SKM-1 (cell line): Measurements from ENCODE around the gene STX3.
A peak's percentile ranks its signal among the peaks of the same experiment; 100 is the strongest.
"Not testable (repeated sequence)": the region's sequence is repeated elsewhere in the genome, so short reads cannot be mapped to it uniquely, and the experiment has no call there.

Experiments used
- DNase-seq: peaks from one replicate; lab custom pipeline; 2025; ENCODE audit not compliant: unreplicated experiment; lab: John Stamatoyannopoulos, UW

Gene STX3

DNA sequence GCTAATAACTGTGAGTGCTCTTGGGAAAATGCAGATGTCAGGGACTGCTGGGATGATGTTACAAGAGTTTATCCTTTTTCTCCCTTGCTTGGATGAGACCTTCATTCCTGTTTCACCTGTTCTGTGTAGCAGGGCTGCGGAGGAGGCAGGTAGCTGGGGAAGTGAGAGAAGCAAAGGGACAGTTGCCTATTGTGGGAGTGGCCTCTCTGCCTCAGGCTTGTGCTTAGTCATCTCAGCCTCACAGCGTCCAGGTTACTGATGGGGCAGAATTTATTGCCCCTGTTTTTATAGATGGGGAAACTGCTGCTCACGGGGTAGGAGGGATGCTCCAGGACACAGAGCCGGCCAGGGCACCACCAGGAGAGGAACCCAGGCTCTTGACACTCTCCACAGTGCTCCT is 1.7 kb downstream of the STX3 start:
- DNase-seq: no peak

GRCh38 chr11:59758401-59759037 is 3.3 kb downstream of the STX3 start:
- no peak for DNase-seq

DNA sequence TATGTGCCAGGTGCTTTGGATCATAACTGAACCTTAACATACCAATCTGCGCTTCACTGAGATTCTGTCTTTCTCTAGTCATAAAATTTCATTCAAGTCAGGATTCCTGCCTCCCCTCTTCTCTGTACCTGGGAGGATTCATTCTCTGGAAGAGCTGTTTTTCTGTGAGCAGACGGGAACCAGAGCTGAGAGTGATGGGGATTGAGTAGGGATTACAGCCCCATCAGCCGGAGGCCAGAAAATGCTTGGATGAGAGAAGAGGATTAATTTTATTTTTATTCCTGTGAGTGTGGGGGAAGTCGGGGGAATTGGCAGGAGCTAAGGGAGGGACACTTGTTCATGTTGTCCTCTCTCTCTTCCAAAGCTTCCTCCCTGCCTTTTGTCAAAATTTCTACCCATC is 4.7 kb downstream of the STX3 start:
- DNase-seq: no peak

- DNase-seq: no peak
Measured at GRCh38 chr11:59760771-59761170, 5.6 kb downstream of the STX3 start.

GRCh38 chr11:59761993-59762392 is 6.8 kb downstream of the STX3 start:
- no peak for DNase-seq

- DNase-seq: no peak
Measured at GRCh38 chr11:59765068-59765735, 10.0 kb downstream of the STX3 start.

DNA sequence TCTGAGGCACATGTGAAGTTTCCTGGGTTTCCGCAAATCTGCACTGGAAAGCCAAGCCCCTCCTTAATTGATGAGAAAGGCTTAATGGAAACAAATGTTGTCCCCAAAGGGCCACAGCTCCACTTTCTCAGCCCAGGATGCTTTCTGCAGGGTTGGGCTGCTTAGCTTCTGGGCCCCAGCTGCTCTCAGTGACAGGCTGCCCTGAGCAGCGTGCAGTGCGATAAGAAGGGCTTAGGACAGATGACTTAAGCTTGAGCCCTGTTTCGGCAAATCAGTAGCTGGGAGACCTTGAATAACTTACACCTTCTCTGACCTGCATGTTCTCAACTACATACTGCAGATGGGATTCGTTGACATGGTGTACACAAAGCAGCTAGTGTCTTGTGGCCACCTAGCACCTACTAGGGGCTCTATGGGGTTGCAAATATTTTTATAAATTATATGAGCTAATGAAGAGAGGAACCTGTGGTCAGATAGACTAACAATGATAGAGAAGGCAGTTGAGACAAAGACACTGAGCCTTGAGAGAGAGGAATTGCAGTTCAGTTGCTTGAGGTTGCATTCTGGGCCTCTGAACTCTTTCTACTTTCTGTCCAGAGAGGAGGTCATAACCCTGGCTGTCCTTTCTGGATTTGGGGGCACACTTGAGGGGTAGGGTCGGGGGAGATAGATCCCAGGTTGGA is 11.5 kb downstream of the STX3 start:
- DNase-seq: no peak

GRCh38 chr11:59767225-59767611 is 12.0 kb downstream of the STX3 start:
- no peak for DNase-seq

- DNase-seq: no peak
Measured at GRCh38 chr11:59769111-59769510, 13.9 kb downstream of the STX3 start.

DNA sequence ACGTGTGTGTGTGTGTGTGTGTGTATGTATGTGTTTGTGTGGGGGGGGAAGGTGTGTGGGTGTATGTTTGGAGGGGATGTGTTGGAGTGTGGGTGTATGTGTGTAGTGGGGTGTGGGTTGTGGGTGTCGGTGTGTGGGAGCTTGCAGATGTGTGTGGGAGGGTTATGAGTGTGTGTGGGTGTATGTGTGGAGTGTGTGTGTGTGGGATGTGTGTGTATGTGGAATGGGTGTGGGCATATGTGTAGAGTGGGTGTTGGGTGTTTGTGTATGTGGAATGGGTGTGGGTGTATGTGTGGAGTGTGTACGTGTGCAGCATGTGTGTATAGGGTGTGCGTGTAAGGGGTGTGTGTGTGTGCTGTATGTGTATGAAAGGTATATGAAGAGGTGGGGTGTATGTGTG is 14.7 kb downstream of the STX3 start:
- DNase-seq: no peak

GRCh38 chr11:59770319-59770718 is 15.1 kb downstream of the STX3 start:
- no peak for DNase-seq

- DNase-seq: no peak
Measured at GRCh38 chr11:59770869-59771268, 15.7 kb downstream of the STX3 start.

GRCh38 chr11:59771605-59772004 is 16.4 kb downstream of the STX3 start:
- peak; percentile 17 for DNase-seq

GRCh38 chr11:59773083-59773440 is 17.9 kb downstream of the STX3 start:
- no peak for DNase-seq

DNA sequence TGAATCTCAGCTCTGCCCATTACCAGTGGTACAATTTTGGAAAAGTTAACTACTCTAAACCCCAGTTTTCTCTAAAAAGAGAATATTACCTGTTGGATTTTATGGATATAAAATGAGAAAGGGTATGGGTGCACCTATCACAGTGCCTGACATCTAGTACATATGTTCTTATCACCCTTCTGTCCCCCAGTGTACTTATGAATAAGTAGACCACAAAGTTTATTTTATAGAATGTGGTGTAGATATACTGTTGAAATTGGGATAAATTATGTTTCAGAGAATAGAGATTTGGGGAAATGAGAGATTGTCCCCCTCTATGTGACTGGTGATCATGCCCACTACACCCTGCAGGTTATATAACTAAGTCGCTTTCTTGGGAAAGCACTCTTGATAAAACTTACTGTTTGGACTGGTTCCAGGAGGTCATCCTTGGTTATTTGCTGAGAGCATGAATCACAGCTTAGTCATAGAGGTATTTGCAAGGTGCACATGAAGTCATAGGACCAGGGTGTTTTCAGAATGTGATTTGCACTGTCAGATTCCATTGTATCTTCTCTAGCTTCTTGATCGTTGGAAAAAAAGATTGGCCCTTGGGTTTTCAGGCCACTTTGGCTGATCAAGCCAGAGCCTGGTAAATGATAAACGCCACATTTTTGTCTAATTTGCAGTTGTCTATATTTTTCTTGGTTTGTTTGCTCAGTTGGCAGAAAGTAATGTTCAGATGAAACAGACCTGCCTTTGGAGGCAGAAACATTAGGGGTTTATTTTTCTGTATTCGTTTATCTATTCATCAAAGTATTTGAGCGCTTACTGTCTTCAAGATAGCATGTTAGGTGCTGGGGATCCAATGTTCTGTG is 21.3 kb downstream of the STX3 start:
- DNase-seq: no peak

- no peak for DNase-seq
Measured at GRCh38 chr11:59777104-59777503, 21.9 kb downstream of the STX3 start.

DNA sequence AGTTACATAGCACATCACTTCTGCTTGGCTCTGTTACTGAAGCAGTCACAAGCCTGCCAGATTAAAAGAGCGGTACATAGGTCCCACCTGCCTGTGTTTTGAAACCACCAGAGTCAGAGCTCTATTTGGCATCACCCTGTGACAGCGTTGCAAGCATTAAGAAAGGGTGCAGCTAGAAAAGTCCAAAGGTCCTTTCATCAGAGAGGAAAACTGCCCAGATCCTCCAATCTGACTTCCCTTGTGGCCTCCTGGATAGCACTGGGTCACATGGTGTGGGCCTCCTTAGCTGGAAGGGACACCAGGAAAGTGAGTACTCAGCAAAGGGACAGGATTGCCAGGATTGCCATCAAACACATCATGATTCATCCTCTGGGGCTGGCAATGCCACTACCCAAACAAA is 22.9 kb downstream of the STX3 start:
- no peak for DNase-seq

DNA sequence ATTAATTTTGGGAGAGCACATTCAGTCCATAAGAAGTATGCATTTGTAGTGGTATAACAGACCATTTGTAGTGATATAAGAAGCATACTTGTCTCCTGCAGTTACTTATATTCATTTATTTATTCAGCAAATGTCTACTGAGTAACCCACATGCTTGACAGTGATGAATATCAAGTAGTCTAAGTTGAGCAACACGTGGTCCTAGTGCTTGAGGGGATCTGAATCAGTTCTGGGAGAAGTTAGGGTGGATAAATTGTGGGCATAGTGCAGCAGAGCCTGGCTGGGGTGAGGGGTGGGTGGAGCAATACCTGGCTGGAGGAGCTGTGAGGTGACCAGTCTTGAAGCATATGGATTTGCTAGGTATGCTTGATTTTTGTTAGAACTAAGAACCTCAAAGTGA is 24.3 kb downstream of the STX3 start:
- no peak for DNase-seq

DNA sequence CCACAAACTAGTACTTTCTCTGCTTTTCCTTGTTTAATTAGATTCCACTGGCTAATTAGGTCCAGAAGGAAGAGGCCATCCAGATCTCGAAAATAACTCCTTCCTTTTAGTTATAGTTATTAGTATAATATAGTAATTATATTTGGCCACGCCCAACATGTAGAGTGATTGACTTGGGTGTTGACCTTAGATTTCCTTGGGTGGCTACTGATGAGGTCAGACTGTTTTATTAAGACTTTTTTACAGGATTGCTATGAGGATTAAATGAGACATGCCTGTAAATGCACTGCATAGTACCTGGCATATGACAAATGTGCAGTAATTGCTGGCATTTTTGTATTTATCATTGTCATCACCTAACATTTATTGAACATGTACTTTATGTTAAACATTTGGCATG is 26.9 kb downstream of the STX3 start:
- DNase-seq: no peak

- DNase-seq: no peak
Measured at GRCh38 chr11:59783632-59784090, 28.5 kb downstream of the STX3 start.

GRCh38 chr11:59784441-59784840 is 29.3 kb downstream of the STX3 start:
- not testable (repeated sequence) for DNase-seq

- no peak for DNase-seq
Measured at GRCh38 chr11:59785818-59786217, 30.6 kb downstream of the STX3 start.
